H1 (cell line): ENCODE measurements around the gene WDR45. TPM values are rescaled to one million over a fixed set of nuclear protein-coding genes. Genes with fewer than 3 reads are reported as not detected.

Experiments used
- CTCF ChIA-PET: fragments of 300-600 bp; sonication (Branson Sonifier 250); formaldehyde crosslinking; loops from one replicate; lab custom pipeline; 2021; ENCODE audit not compliant: partially characterized antibody; lab: Charles Lee
- POLR2A ChIA-PET: fragments of 300-600 bp; sonication (Branson Sonifier 250); formaldehyde crosslinking; loops from one replicate; lab custom pipeline; 2021; ENCODE audit warnings: inconsistent platforms; ENCODE audit not compliant: partially characterized antibody; lab: Charles Lee
- DNase-seq, 2 experiments: peaks; one replicate each; pipeline versions ENCODE4 v3.0.0 to v3.0.0-alpha.2; 2010 to 2022; ENCODE audit warnings: low spot score in 2 of 2, low read depth in 1 of 2, mixed read lengths in 1 of 2
- FAIRE-seq: peaks from 2 replicates; lab custom pipeline; 2011; peaks lifted over from hg19 to GRCh38; lab: Jason Lieb, UNC
- H2AFZ ChIP-seq: 2 replicates; pipeline ENCODE4 v1.8.1; 2012; ENCODE audit warnings: low read length, inconsistent platforms
- H2AK5ac ChIP-seq: 2 replicates; pipeline ENCODE4 v1.6.1; 2013; ENCODE audit warnings: low read depth, low read length
- H2BK120ac ChIP-seq: replicated peaks from 2 replicates; pipeline ENCODE3; 2013; ENCODE audit warnings: low read depth, low read length, inconsistent platforms
- H2BK12ac ChIP-seq: 2 replicates; pipeline ENCODE4 v1.6.1; 2013; ENCODE audit warnings: low read depth, low read length
- H2BK15ac ChIP-seq: 2 replicates; pipeline ENCODE4 v1.6.1; 2013; ENCODE audit warnings: low read length
- H2BK20ac ChIP-seq: 2 replicates; pipeline ENCODE4 v1.6.1; 2013; ENCODE audit warnings: low read length
- H2BK5ac ChIP-seq: 2 replicates; pipeline ENCODE4 v1.6.1; 2013; ENCODE audit warnings: low read depth, low read length
- H3K14ac ChIP-seq: 2 replicates; pipeline ENCODE4 v1.6.1; 2013; ENCODE audit warnings: inconsistent platforms; ENCODE audit not compliant: insufficient read length
- H3K18ac ChIP-seq: 2 replicates; pipeline ENCODE4 v1.6.1; 2013; ENCODE audit warnings: low read length; ENCODE audit errors: extremely low read depth
- H3K23ac ChIP-seq: 2 replicates; pipeline ENCODE4 v1.6.1; 2013; ENCODE audit warnings: inconsistent platforms; ENCODE audit not compliant: insufficient read length
- H3K23me2 ChIP-seq: 2 replicates; pipeline ENCODE4 v1.6.1; 2013; ENCODE audit warnings: low read depth, low read length
- H3K27ac ChIP-seq: 2 replicates; pipeline ENCODE4 v1.6.1; 2011; ENCODE audit warnings: low read depth, low read length, inconsistent platforms
- H3K27me3 ChIP-seq, 4 experiments: replicated peaks in 1 of 4; 1 replicate in 1 of 4; 2 replicates in 3 of 4; pipeline versions ENCODE4 v1.6.1 to v1.8.1; 2011 to 2013; ENCODE audit warnings: low read length in 3 of 4, mild to moderate bottlenecking in 3 of 4, inconsistent platforms in 2 of 4, mixed read lengths in 2 of 4, moderate library complexity in 1 of 4; ENCODE audit not compliant: control insufficient read depth in 3 of 4, insufficient read depth in 3 of 4; ENCODE audit errors: extremely low read depth in 1 of 4
- H3K36me3 ChIP-seq, 4 experiments: 2 replicates each; pipeline versions ENCODE4 v1.6.1 to v1.8.1; 2011 to 2013; ENCODE audit warnings: mild to moderate bottlenecking in 4 of 4, low read length in 3 of 4, moderate library complexity in 2 of 4, control low read depth in 1 of 4, inconsistent platforms in 1 of 4; ENCODE audit not compliant: insufficient read depth in 4 of 4, control insufficient read depth in 2 of 4
- H3K4ac ChIP-seq: replicated peaks from 2 replicates; pipeline ENCODE3; 2013; ENCODE audit warnings: low read length, low read depth, mixed read lengths, inconsistent platforms; ENCODE audit not compliant: insufficient read length
- H3K4me1 ChIP-seq, 4 experiments: replicated peaks in 1 of 4; 1 replicate in 1 of 4; 2 replicates in 3 of 4; pipeline versions ENCODE4 v1.6.1 to v1.8.1; 2011 to 2013; ENCODE audit warnings: low read length in 3 of 4, inconsistent platforms in 2 of 4, mixed read lengths in 1 of 4; ENCODE audit not compliant: insufficient read depth in 4 of 4, control insufficient read depth in 3 of 4
- H3K4me2 ChIP-seq, 2 experiments: 2 replicates each; pipeline versions ENCODE4 v1.6.1 to v1.8.1; 2011 to 2013; ENCODE audit warnings: low read depth in 2 of 2, low read length in 2 of 2, control low read depth in 1 of 2, inconsistent platforms in 1 of 2, mild to moderate bottlenecking in 1 of 2; ENCODE audit not compliant: insufficient read depth in 1 of 2
- H3K4me3 ChIP-seq, 4 experiments: fragments of 200-600, 300-600 bp in 1 of 4; sonication (generic), shearing (Covaris generic), sonication (Bioruptor Twin) in 1 of 4; 2 replicates each; pipeline versions ENCODE4 v1.5.1 to v1.8.1; 2011 to 2016; ENCODE audit warnings: low read length in 4 of 4, low read depth in 3 of 4, control low read depth in 2 of 4, inconsistent platforms in 2 of 4, mild to moderate bottlenecking in 2 of 4, mixed read lengths in 1 of 4, moderate library complexity in 1 of 4; ENCODE audit not compliant: insufficient read depth in 2 of 4; ENCODE audit errors: extremely low read depth in 1 of 4
- H3K56ac ChIP-seq: replicated peaks from 2 replicates; pipeline ENCODE3; 2013; ENCODE audit warnings: low read depth, mild to moderate bottlenecking, mixed read lengths, low read length, inconsistent platforms; ENCODE audit not compliant: insufficient read length
- H3K79me1 ChIP-seq: 2 replicates; pipeline ENCODE4 v1.6.1; 2013; ENCODE audit warnings: low read depth, low read length, control low read depth
- H3K79me2 ChIP-seq, 2 experiments: 2 replicates each; pipeline versions ENCODE4 v1.6.1 to v1.8.1; 2012 to 2013; ENCODE audit warnings: low read length in 2 of 2, mild to moderate bottlenecking in 2 of 2, inconsistent platforms in 1 of 2; ENCODE audit not compliant: insufficient read depth in 2 of 2, control insufficient read depth in 1 of 2
- H3K9ac ChIP-seq, 4 experiments: replicated peaks in 1 of 4; 1 replicate in 1 of 4; 2 replicates in 3 of 4; pipeline versions ENCODE4 v1.6.1 to v1.8.1; 2011 to 2013; ENCODE audit warnings: low read depth in 3 of 4, low read length in 3 of 4, control low read depth in 2 of 4, mild to moderate bottlenecking in 2 of 4, moderate library complexity in 2 of 4, inconsistent platforms in 1 of 4; ENCODE audit errors: extremely low read depth in 1 of 4
- H3K9me3 ChIP-seq, 2 experiments: 2 replicates each; pipeline versions ENCODE4 v1.6.1 to v1.8.1; 2012 to 2013; ENCODE audit warnings: mild to moderate bottlenecking in 2 of 2, moderate library complexity in 2 of 2, control low read depth in 1 of 2, inconsistent platforms in 1 of 2, low read depth in 1 of 2, low read length in 1 of 2, mixed read lengths in 1 of 2; ENCODE audit not compliant: insufficient read depth in 2 of 2
- H4K20me1 ChIP-seq, 2 experiments: replicated peaks in 1 of 2; 2 replicates each; pipeline versions ENCODE3 to v1.8.1; 2011 to 2013; ENCODE audit warnings: inconsistent platforms in 2 of 2, low read length in 2 of 2, mild to moderate bottlenecking in 1 of 2; ENCODE audit not compliant: insufficient read depth in 2 of 2, control insufficient read depth in 1 of 2
- H4K5ac ChIP-seq: 2 replicates; pipeline ENCODE4 v1.6.1; 2013; ENCODE audit warnings: low read length, low read depth, mixed read lengths, inconsistent platforms; ENCODE audit not compliant: insufficient read length
- H4K8ac ChIP-seq: 2 replicates; pipeline ENCODE4 v1.8.0; 2013; ENCODE audit warnings: mild to moderate bottlenecking, moderate library complexity, low read length, inconsistent platforms; ENCODE audit not compliant: insufficient read depth; ENCODE audit errors: extremely low read depth
- H4K91ac ChIP-seq: replicated peaks from 2 replicates; pipeline ENCODE3; 2013; ENCODE audit warnings: low read length, mixed read lengths, inconsistent platforms; ENCODE audit not compliant: insufficient read length
- CHD1 ChIP-seq: IDR thresholded peaks from 2 replicates; pipeline ENCODE4 v1.6.1; 2012; ENCODE audit warnings: low read depth, low read length, improper control_type of control experiment
- CTBP2 ChIP-seq: IDR thresholded peaks from 2 replicates; pipeline ENCODE4 v1.7.0; 2011; ENCODE audit warnings: borderline replicate concordance, mild to moderate bottlenecking, moderate library complexity, mixed read lengths, low read length; ENCODE audit not compliant: insufficient read depth, insufficient read length
- EP300 ChIP-seq, 2 experiments: IDR thresholded peaks; 1 replicate in 1 of 2; 2 replicates in 1 of 2; pipeline ENCODE4 v1.6.1; 2011 to 2012; ENCODE audit warnings: low read depth in 2 of 2, low read length in 2 of 2, mild to moderate bottlenecking in 2 of 2, borderline replicate concordance in 1 of 2, inconsistent platforms in 1 of 2, moderate library complexity in 1 of 2
- MAFK ChIP-seq: IDR thresholded peaks from 2 replicates; pipeline ENCODE4 v1.6.1; 2012; ENCODE audit warnings: low read depth, mild to moderate bottlenecking, improper control_type of control experiment, low read length
- POU5F1 ChIP-seq: IDR thresholded peaks from 2 replicates; pipeline ENCODE4 v1.6.1; 2011; ENCODE audit warnings: low read depth, mild to moderate bottlenecking, low read length, moderate library complexity
- RAD21 ChIP-seq, 2 experiments: IDR thresholded peaks in 1 of 2; conservative IDR thresholded peaks in 1 of 2; 2 replicates each; pipeline ENCODE4 v1.6.1; 2011; ENCODE audit warnings: low read depth in 2 of 2, low read length in 2 of 2, improper control_type of control experiment in 1 of 2, inconsistent platforms in 1 of 2, mild to moderate bottlenecking in 1 of 2, moderate library complexity in 1 of 2
- RFX5 ChIP-seq: IDR thresholded peaks from 2 replicates; pipeline ENCODE4 v1.6.1; 2011; ENCODE audit warnings: low read depth, low read length, improper control_type of control experiment, borderline replicate concordance
- SP2 ChIP-seq: IDR thresholded peaks from 2 replicates; pipeline ENCODE4 v1.6.1; 2012; ENCODE audit warnings: mild to moderate bottlenecking, low read length, inconsistent platforms
- SRF ChIP-seq: IDR thresholded peaks from 2 replicates; pipeline ENCODE4 v1.6.1; 2011; ENCODE audit warnings: mild to moderate bottlenecking, low read depth, low read length, moderate library complexity
- TEAD4 ChIP-seq: IDR thresholded peaks from 2 replicates; pipeline ENCODE4 v1.6.1; 2012; ENCODE audit warnings: low read depth, low read length, inconsistent platforms, mixed read lengths
- ZNF274 ChIP-seq: IDR thresholded peaks from 2 replicates; pipeline ENCODE4 v1.7.0; 2012; ENCODE audit warnings: low read length, borderline replicate concordance; ENCODE audit errors: extremely low read depth
- WGBS, 2 experiments: shearing (Covaris generic) in 1 of 2; methylation state at CpG; one replicate each; pipeline versions ENCODE4 v1.1.6 to v1.1.7; 2013 to 2015; ENCODE audit warnings: low lambda C conversion rate in 2 of 2, mixed read lengths in 2 of 2, inconsistent platforms in 1 of 2, low coverage in 1 of 2, missing lambda C conversion rate in 1 of 2; ENCODE audit not compliant: insufficient replicate concordance in 2 of 2, insufficient coverage in 1 of 2, insufficient read length in 1 of 2; ENCODE audit errors: extremely low coverage in 1 of 2, missing lambda C conversion rate in 1 of 2; 5-methylcytosine and 5-hydroxymethylcytosine counted together
- polyA plus RNA-seq, 7 experiments: library from polyadenylated mRNA; depleted of rRNA in 3 of 7; stranded (reverse) in 5 of 7; unstranded in 2 of 7; fragments of >200 nt in 5 of 7; fragments of 200-250 nt in 2 of 7; gene quantifications; 1 replicate in 5 of 7; 2 replicates in 1 of 7; 4 replicates in 1 of 7; pipeline versions ENCODE4 v1.2.1 to v1.2.3, GENCODE V29; 2011 to 2013; ENCODE audit warnings: missing spikeins in 2 of 7, mixed read lengths in 2 of 7
- total RNA-seq: library from RNA; stranded (reverse); fragmentation: NEBNext Ultra II Directional; extraction: Animal tissue kit (Norgen Biotek cat#: 25700); gene quantifications from 2 replicates; pipeline ENCODE4 v1.2.1, GENCODE V29; 2021
- TF ChIP-seq, protein P1 (sequence below): IDR thresholded peaks from 2 replicates; pipeline ENCODE4 v1.6.1; 2011; ENCODE audit warnings: low read depth, mild to moderate bottlenecking, low read length; ENCODE audit not compliant: insufficient read depth

The WDR45 gene
- total and polyA plus RNA-seq, 2 of the 8 experiments (the other 6 are each of a cell fraction or from before 2014, with no cell fraction given), result 27.9 to 49.7 TPM

DNA sequence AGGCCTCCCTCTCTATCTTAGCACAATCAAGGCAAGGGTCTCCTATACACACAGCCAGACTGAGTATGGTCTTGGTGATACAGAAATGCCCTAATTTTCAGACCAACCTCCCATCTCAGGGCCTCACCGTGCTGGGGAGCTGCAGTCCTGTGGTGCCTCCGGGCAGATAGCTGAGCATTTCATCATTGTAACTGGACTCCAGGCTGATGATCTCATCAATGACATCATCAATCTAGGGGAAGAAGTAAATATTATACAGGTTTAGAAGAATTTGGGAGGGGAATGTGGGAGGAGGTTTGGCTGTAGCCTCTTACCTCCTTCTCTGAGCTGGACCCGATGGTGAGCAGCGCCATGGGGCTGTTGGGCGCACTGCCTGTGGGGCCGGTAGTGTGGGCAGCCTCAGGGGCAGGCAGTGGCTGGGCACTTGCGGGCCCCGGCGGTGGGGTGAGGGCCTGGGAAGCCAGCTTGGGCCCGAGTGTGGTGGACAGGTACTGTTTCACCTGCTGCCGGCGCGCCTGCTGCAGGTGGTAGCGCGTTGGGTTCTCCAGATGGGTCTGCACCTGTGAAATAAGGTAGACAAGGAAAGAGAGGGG, 41.7 kb downstream of the WDR45 start:
- H2AFZ ChIP-seq, result no peak overlapping the region
- no peak overlapping the region for H3K4me2 ChIP-seq
- no peak for FAIRE-seq
- H4K8ac ChIP-seq, result no peak overlapping the region
- POLR2A ChIA-PET, result interaction anchor here (0.8 to 3.8 kb wide), 5 partner anchors 15 to 66 kb away, joined by 3 to 24 read pairs (median 10); partner anchors contain the start of genes GRIPAP1 and KCND1
- H2BK20ac ChIP-seq, result no peak overlapping the region
- no peaks in the 10 kb centered on the region for H3K9me3 ChIP-seq
- H3K4me1 ChIP-seq, result peaks cover 6 to 10% (median 7%) of the 10 kb centered on the region in 4 experiments
- no peak overlapping the region for H2BK12ac ChIP-seq
- no peak overlapping the region for H2BK120ac ChIP-seq
- H3K27me3 ChIP-seq, result no peaks in the 10 kb centered on the region
- H3K4me3 ChIP-seq, result no peak overlapping the region
- H4K91ac ChIP-seq, result no peak overlapping the region
- H2BK5ac ChIP-seq, result no peak overlapping the region
- no peak overlapping the region for H3K4ac ChIP-seq
- H3K14ac ChIP-seq, result no peak overlapping the region
- no peak overlapping the region for H3K23ac ChIP-seq
- H4K20me1 ChIP-seq, result no peaks in the 10 kb centered on the region
- H2BK15ac ChIP-seq, result no peak overlapping the region
- H3K18ac ChIP-seq, result no peak overlapping the region
- H3K79me2 ChIP-seq, result peaks cover 9 to 34% of the 10 kb centered on the region in 2 experiments; a peak in 3 of 4 replicates
- H3K9ac ChIP-seq, result no peak overlapping the region
- 90% methylated on average over 2 of the region's 15 CpGs; no CpG with 5 or more reads in 1 of the 2 experiments for WGBS, 2 experiments
- H3K36me3 ChIP-seq, result peaks cover 17 to 58% (median 39%) of the 10 kb centered on the region in 4 experiments; a peak in 7 of 8 replicates
- H2AK5ac ChIP-seq, result no peak overlapping the region
- CTCF ChIA-PET, result interaction anchor here (1.0 to 1.5 kb wide), 2 partner anchors 66 to 68 kb away, joined by 3 to 5 read pairs; partner anchors contain the start of gene KCND1
- no peak overlapping the region for H3K56ac ChIP-seq
- DNase-seq, result no peak
- no peak overlapping the region for H3K27ac ChIP-seq
- H3K79me1 ChIP-seq, result no peaks in the 10 kb centered on the region
- H3K23me2 ChIP-seq, result peaks cover 2% of the 10 kb centered on the region; the same call in 1 of the 2 replicates
- H4K5ac ChIP-seq, result no peak overlapping the region
- TF ChIP-seq, protein P1, sequence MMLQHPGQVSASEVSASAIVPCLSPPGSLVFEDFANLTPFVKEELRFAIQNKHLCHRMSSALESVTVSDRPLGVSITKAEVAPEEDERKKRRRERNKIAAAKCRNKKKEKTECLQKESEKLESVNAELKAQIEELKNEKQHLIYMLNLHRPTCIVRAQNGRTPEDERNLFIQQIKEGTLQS, result no peak
- TF ChIP-seq SRF, result no peak
- TF ChIP-seq RAD21 (IDR thresholded peaks at IDR 0.05 in 1 of 2, conservative IDR thresholded peaks at IDR 0.05 in 1 of 2; ENCODE audit: low read depth in 2 of 2, low read length in 2 of 2), result no peak
- TF ChIP-seq SP2, result no peak
- no peak for TF ChIP-seq EP300 (IDR thresholded peaks at IDR 0.05; ENCODE audit: borderline replicate concordance in 1 of 2, low read depth in 2 of 2, low read length in 2 of 2)
- TF ChIP-seq CTBP2, result no peak
- no peak for TF ChIP-seq CHD1
- TF ChIP-seq ZNF274, result no peak
- no peak for TF ChIP-seq TEAD4
- TF ChIP-seq MAFK, result no peak
- TF ChIP-seq RFX5, result no peak
- TF ChIP-seq POU5F1, result no peak
